Islet of Langerhans (tissue), 1 donor: Measurements from ENCODE around the gene NDUFA12.

ENCODE experiments used
- FAIRE-seq: peaks from one replicate; lab custom pipeline; 2011; peaks lifted over from hg19 to GRCh38; lab: Jason Lieb, UNC

Gene NDUFA12

DNA sequence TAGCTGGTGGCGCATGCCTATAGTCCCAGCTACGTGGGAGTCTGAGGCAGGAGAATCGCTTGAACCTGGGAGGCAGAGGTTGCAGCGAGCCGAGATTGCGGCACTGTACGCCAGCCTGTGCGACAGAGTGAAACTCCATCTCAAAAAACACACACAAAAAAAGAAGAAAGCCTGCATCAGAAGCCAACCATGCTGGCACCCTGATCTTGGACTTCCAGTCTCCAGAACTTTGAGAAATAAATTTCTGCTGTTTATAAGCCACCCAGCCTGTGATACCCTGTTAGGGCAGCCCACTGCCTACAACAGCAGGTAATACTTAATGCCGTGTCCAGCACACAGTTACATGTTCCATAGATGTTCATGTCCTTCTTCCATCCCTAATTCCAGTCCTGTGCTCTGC is 62.7 kb downstream of the NDUFA12 start:
- FAIRE-seq: no peak

GRCh38 chr12:94938583-94938982 is 64.9 kb downstream of the NDUFA12 start:
- no peak for FAIRE-seq

GRCh38 chr12:94930772-94931171 is 72.7 kb downstream of the NDUFA12 start:
- FAIRE-seq: no peak

DNA sequence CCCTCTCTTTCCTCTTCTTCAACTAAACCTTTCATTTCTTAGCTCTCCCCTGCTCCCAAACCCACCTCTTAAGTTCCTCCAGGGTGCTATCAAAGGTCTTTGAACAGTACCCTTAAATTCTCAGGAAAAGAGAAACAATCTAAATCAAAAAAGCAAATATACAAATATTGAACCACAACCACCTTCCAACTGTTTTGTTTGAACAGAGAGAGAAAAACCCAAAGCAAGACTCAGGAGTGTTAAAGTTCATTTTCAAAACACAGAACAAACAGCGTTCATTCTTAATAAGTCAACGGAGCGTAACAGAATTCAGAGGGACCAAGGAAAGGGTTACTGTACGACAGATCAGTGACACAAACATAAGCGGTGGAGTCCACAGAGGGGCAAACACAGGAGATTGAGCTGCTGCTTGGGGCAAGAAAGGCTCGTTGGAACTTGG is 73.3 kb downstream of the NDUFA12 start:
- no peak for FAIRE-seq

DNA sequence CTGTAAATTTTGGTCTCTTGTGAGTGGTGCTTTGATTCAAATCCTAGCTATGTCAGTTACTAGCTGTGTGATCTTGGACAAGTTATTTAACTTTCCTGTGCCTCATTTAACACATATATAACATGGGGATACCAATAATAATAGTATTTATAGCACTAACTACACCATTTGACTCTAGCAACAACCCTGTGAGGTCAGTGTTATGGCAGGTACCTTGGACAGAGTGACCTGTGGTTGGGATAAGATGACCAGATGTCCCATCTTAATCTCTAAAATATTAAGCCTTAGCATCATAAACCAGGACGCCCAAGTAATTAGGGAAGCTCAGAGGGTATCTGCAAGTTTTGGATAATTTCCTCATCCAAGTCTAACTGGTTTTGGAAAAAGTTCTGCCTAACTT is 73.7 kb downstream of the NDUFA12 start:
- no peak for FAIRE-seq

GRCh38 chr12:94925729-94926128 is 77.8 kb downstream of the NDUFA12 start:
- no peak for FAIRE-seq

DNA sequence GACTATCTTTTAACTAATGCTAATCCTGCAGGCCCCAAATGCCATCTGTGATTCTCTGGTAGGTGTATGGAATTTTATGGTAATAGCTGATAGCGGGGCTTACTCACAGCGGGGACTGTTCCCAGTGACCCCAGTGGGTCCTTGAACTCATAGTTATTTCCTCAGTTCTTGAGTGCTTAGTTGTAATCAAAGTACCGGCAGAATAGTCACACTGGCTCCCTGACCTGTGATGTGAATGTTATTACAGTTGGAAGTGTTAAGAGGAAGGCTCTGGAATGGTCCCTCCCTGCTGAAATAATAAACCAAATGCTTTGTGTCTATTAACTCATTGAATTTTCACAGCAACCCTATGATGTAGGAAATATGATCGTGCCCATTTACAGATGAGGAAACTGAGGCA is 78.3 kb downstream of the NDUFA12 start:
- FAIRE-seq: no peak

DNA sequence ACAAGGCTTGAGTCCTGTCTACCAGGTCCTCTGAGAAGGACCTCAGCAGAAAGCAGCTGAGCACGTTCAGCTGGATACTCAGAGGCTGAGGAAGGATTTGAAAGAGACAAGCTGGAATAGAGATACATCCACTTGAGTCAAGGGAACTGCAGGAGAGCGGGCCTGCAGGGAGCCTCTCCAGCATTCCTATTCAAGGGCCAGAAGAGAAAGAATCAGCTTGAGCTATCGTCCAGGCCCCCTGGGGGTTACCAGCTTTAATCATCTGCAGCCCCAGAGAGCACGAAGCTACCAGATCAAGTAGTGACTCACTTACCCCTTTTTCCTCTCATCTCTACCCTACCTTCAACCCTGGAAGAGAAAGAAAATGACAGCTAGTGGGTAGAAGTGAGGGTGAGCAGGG is 80.9 kb downstream of the NDUFA12 start:
- no peak for FAIRE-seq
